IPS DF 6.9 (cell line): ENCODE data around the gene DAGLA.

Experiments used
- DNase-seq: peaks from one replicate; pipeline ENCODE4 v3.0.0-alpha.2; 2013; ENCODE audit warnings: low read depth, low spot score
- H3K27ac ChIP-seq: one replicate; pipeline ENCODE4 v1.5.1; 2013; ENCODE audit warnings: low read length, control low read depth
- H3K27me3 ChIP-seq: 2 replicates; pipeline ENCODE4 v1.6.1; 2013; ENCODE audit warnings: mild to moderate bottlenecking, low read length; ENCODE audit not compliant: control insufficient read depth, insufficient read depth
- H3K36me3 ChIP-seq: 2 replicates; pipeline ENCODE4 v1.6.1; 2013; ENCODE audit warnings: low read length; ENCODE audit not compliant: control insufficient read depth, insufficient read depth
- H3K4me1 ChIP-seq: 2 replicates; pipeline ENCODE4 v1.6.1; 2013; ENCODE audit warnings: low read length; ENCODE audit not compliant: control insufficient read depth, insufficient read depth
- H3K4me3 ChIP-seq: 2 replicates; pipeline ENCODE4 v1.5.1; 2013; ENCODE audit warnings: mild to moderate bottlenecking, low read length
- H3K9me3 ChIP-seq: 2 replicates; pipeline ENCODE4 v1.6.1; 2013; ENCODE audit warnings: low read length, inconsistent platforms; ENCODE audit not compliant: control insufficient read depth, insufficient read depth
- WGBS: extraction: QIAGEN DNeasy Blood & Tissue Kit; methylation state at CpG from one replicate; pipeline ENCODE4 v1.1.7; 2013; ENCODE audit warnings: mixed read lengths, missing lambda C conversion rate; ENCODE audit not compliant: insufficient read length, insufficient coverage; 5-methylcytosine and 5-hydroxymethylcytosine counted together

Gene DAGLA

GRCh38 chr11:61690706-61691379 lies 10.7 kb downstream of the DAGLA start:
- no peak overlapping the region for H3K4me3 ChIP-seq
- no peaks in the 10 kb centered on the region for H3K9me3 ChIP-seq
- H3K4me1 ChIP-seq = peaks cover 20% of the 10 kb centered on the region
- WGBS = no CpG with 5 or more reads among the region's 17 CpGs
- no peak for DNase-seq
- no peaks in the 10 kb centered on the region for H3K27me3 ChIP-seq
- H3K36me3 ChIP-seq = no peaks in the 10 kb centered on the region
- H3K27ac ChIP-seq = no peak overlapping the region

- no peaks in the 10 kb centered on the region for H3K9me3 ChIP-seq
- H3K36me3 ChIP-seq = no peaks in the 10 kb centered on the region
- WGBS = no CpG with 5 or more reads among the region's 12 CpGs
- H3K27ac ChIP-seq = no peak overlapping the region
- H3K4me1 ChIP-seq = peaks cover 25% of the 10 kb centered on the region
- DNase-seq = no peak
- no peak overlapping the region for H3K4me3 ChIP-seq
- no peaks in the 10 kb centered on the region for H3K27me3 ChIP-seq
Measured at GRCh38 chr11:61691380-61692156, 11.4 kb downstream of the DAGLA start.

GRCh38 chr11:61693922-61694601 lies 13.9 kb downstream of the DAGLA start:
- no CpG with 5 or more reads among the region's 11 CpGs for WGBS
- Histone ChIP-seq H3K27ac (no peak overlapping the region), H3K4me3 (no peak overlapping the region), H3K36me3 (no peaks in the 10 kb centered on the region), H3K9me3 (no peaks in the 10 kb centered on the region), H3K27me3 (no peaks in the 10 kb centered on the region), H3K4me1 (peaks cover 27% of the 10 kb centered on the region)
- no peak for DNase-seq

- Histone ChIP-seq H3K9me3 (no peaks in the 10 kb centered on the region), H3K27me3 (no peaks in the 10 kb centered on the region), H3K4me1 (peaks cover 27% of the 10 kb centered on the region), H3K27ac (no peak overlapping the region), H3K36me3 (no peaks in the 10 kb centered on the region), H3K4me3 (no peak overlapping the region)
- WGBS = no CpG with 5 or more reads among the region's 7 CpGs
- no peak for DNase-seq
Measured at GRCh38 chr11:61694602-61694939, 14.4 kb downstream of the DAGLA start.

- Histone ChIP-seq H3K36me3 (no peaks in the 10 kb centered on the region), H3K27ac (no peak overlapping the region), H3K4me3 (no peak overlapping the region), H3K9me3 (no peaks in the 10 kb centered on the region), H3K27me3 (no peaks in the 10 kb centered on the region), H3K4me1 (peaks cover 27% of the 10 kb centered on the region)
- no CpG with 5 or more reads among the region's 15 CpGs for WGBS
- no peak for DNase-seq
Measured at GRCh38 chr11:61694946-61695706, 14.9 kb downstream of the DAGLA start.

- no peaks in the 10 kb centered on the region for H3K27me3 ChIP-seq
- no peaks in the 10 kb centered on the region for H3K36me3 ChIP-seq
- H3K9me3 ChIP-seq = no peaks in the 10 kb centered on the region
- DNase-seq = no peak
- H3K4me1 ChIP-seq = peaks cover 24% of the 10 kb centered on the region
- WGBS = no CpG with 5 or more reads among the region's 17 CpGs
- H3K4me3 ChIP-seq = no peak overlapping the region
- no peak overlapping the region for H3K27ac ChIP-seq
Measured at GRCh38 chr11:61695917-61696316, 15.7 kb downstream of the DAGLA start.

- no peak overlapping the region for H3K4me3 ChIP-seq
- no peak overlapping the region for H3K27ac ChIP-seq
- peaks cover 22% of the 10 kb centered on the region for H3K4me1 ChIP-seq
- no peak for DNase-seq
- H3K27me3 ChIP-seq = no peaks in the 10 kb centered on the region
- WGBS = no CpG with 5 or more reads among the region's 8 CpGs
- no peaks in the 10 kb centered on the region for H3K36me3 ChIP-seq
- no peaks in the 10 kb centered on the region for H3K9me3 ChIP-seq
Measured at GRCh38 chr11:61696602-61697001, 16.4 kb downstream of the DAGLA start.

- DNase-seq = no peak
- Histone ChIP-seq H3K36me3 (no peaks in the 10 kb centered on the region), H3K4me1 (peaks cover 20% of the 10 kb centered on the region), H3K27me3 (no peaks in the 10 kb centered on the region), H3K4me3 (no peak overlapping the region), H3K27ac (no peak overlapping the region), H3K9me3 (no peaks in the 10 kb centered on the region)
- WGBS = no CpG with 5 or more reads among the region's 9 CpGs
Measured at GRCh38 chr11:61697078-61697502, 16.9 kb downstream of the DAGLA start.

- Histone ChIP-seq H3K4me3 (no peak overlapping the region), H3K4me1 (peaks cover 20% of the 10 kb centered on the region), H3K9me3 (no peaks in the 10 kb centered on the region), H3K36me3 (no peaks in the 10 kb centered on the region), H3K27me3 (no peaks in the 10 kb centered on the region), H3K27ac (no peak overlapping the region)
- no peak for DNase-seq
- no CpG with 5 or more reads among the region's 1 CpG for WGBS
Measured at GRCh38 chr11:61697764-61698163, 17.6 kb downstream of the DAGLA start.
